Activated naive CD8-positive, alpha-beta T cell treated with anti-CD3 and anti-CD28 coated beads, Interleukin-2, amount 50 U/mL, for 24 hours (primary cell): ENCODE results near the gene SERGEF.

Source experiments
- ATAC-seq: fragments of 150-1000 bp; cut with Tn5 transposase; one replicate; pipeline ENCODE4 v1.10.0; 2021
- DNase-seq: peaks from one replicate; pipeline ENCODE4 v3.0.0; 2021
- H3K27ac Mint-ChIP-seq: one replicate; pipeline ENCODE4 v1.8.0; 2021; ENCODE audit warnings: mild to moderate bottlenecking, mixed read lengths
- H3K27me3 Mint-ChIP-seq: one replicate; pipeline ENCODE4 v1.8.0; 2021; ENCODE audit warnings: mixed read lengths
- H3K36me3 Mint-ChIP-seq: one replicate; pipeline ENCODE4 v1.8.0; 2021; ENCODE audit warnings: low read depth, mixed read lengths
- H3K4me1 Mint-ChIP-seq: one replicate; pipeline ENCODE4 v1.8.0; 2021; ENCODE audit warnings: mixed read lengths
- H3K4me3 Mint-ChIP-seq: one replicate; pipeline ENCODE4 v1.8.0; 2021; ENCODE audit warnings: mild to moderate bottlenecking, moderate library complexity, mixed read lengths
- H3K9me3 Mint-ChIP-seq: one replicate; pipeline ENCODE4 v1.8.0; 2021; ENCODE audit warnings: mixed read lengths

Gene SERGEF

GRCh38 chr11:17803754-17804334, 209.0 kb downstream of the SERGEF start:
- no peak overlapping the region for H3K4me3 Mint-ChIP-seq
- DNase-seq (no peak), ATAC-seq (no peak)
- H3K9me3 Mint-ChIP-seq = no peaks in the 10 kb centered on the region
- peaks cover 5% of the 10 kb centered on the region for H3K36me3 Mint-ChIP-seq
- no peak overlapping the region for H3K27ac Mint-ChIP-seq
- no peaks in the 10 kb centered on the region for H3K4me1 Mint-ChIP-seq
- H3K27me3 Mint-ChIP-seq = no peaks in the 10 kb centered on the region

DNA sequence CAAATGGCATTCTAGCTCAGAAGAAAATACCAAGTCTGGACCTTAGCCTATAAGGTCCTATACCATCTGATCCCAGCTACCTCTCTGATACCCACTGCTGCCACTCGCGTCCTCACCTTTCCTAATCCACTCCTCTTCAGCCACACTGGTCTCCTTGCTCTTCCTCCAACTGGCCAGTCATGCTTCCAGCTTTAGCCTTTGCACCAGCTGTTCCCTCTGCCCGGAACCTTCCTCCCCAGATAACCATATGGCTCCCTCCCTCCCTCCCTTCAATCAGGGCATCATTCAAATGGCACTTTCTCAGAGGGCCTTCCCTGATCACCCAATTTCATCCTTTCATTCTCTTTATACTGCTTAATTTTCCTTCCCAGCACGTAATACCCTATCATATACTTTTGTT, 210.4 kb downstream of the SERGEF start:
- no peak for DNase-seq
- H3K27ac Mint-ChIP-seq = no peak overlapping the region
- no peak overlapping the region for H3K4me3 Mint-ChIP-seq
- ATAC-seq = no peak
- H3K36me3 Mint-ChIP-seq = peaks cover 5% of the 10 kb centered on the region
- no peaks in the 10 kb centered on the region for H3K27me3 Mint-ChIP-seq
- H3K4me1 Mint-ChIP-seq = no peaks in the 10 kb centered on the region
- no peaks in the 10 kb centered on the region for H3K9me3 Mint-ChIP-seq

GRCh38 chr11:17801166-17801565, 211.7 kb downstream of the SERGEF start:
- DNase-seq (no peak), ATAC-seq (no peak)
- Mint-ChIP-seq H3K36me3 (peaks cover 5% of the 10 kb centered on the region), H3K9me3 (no peaks in the 10 kb centered on the region), H3K4me3 (no peak overlapping the region), H3K27ac (no peak overlapping the region), H3K4me1 (no peaks in the 10 kb centered on the region), H3K27me3 (no peaks in the 10 kb centered on the region)

GRCh38 chr11:17799147-17799546, 213.7 kb downstream of the SERGEF start:
- no peaks in the 10 kb centered on the region for H3K9me3 Mint-ChIP-seq
- no peaks in the 10 kb centered on the region for H3K4me1 Mint-ChIP-seq
- no peaks in the 10 kb centered on the region for H3K27me3 Mint-ChIP-seq
- ATAC-seq (no peak), DNase-seq (no peak)
- H3K4me3 Mint-ChIP-seq = no peak overlapping the region
- no peak overlapping the region for H3K27ac Mint-ChIP-seq
- peaks cover 5% of the 10 kb centered on the region for H3K36me3 Mint-ChIP-seq

DNA sequence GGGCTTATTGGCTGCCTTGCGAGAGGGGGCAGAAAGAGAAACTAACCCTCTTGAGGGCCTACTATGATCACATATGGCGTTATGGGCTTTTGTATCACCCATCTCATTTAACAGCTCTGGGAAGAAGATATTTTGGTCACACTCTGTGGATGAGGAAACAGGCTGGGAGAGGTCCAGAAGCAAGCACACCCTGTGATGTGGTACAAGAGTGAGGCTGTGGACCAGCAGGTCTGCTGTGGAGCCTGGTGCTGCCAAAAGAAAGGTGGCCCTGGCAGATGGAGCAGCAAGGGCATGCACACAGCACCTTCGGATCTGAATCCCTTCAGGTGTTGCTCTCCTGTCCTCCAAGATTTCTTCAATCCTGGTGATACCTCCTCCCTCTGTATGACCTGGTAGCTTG, 214.1 kb downstream of the SERGEF start:
- H3K27ac Mint-ChIP-seq = no peak overlapping the region

DNA sequence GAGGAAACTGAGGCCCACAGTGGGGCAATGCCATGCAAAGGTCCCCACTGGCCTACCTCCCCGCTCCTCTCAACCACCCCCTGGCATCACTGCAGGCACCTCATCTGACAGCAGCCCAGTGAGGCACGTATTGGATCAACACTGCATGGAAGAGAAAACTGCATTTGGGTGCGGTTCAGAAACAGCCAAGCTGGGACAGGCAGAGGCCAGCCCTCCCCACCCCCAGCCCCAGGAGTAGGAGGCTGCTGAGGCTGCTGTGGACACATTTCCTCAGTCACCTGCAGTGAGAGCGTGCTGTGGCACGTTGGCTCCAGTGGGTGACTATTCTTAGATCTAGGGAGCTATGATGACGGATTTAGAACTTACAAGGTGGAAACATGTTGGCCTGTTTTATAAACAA, 214.6 kb downstream of the SERGEF start:
- Mint-ChIP-seq H3K9me3 (no peaks in the 10 kb centered on the region), H3K27me3 (no peaks in the 10 kb centered on the region), H3K36me3 (peaks cover 5% of the 10 kb centered on the region), H3K4me3 (no peak overlapping the region), H3K27ac (no peak overlapping the region), H3K4me1 (no peaks in the 10 kb centered on the region)
- DNase-seq (no peak), ATAC-seq (no peak)

More for the DNA sequence above, 214.1 kb downstream of the SERGEF start:
- Mint-ChIP-seq H3K27me3 (no peaks in the 10 kb centered on the region), H3K36me3 (peaks cover 5% of the 10 kb centered on the region), H3K9me3 (no peaks in the 10 kb centered on the region), H3K4me3 (no peak overlapping the region), H3K4me1 (no peaks in the 10 kb centered on the region)
- DNase-seq = no peak
- ATAC-seq = no peak

DNA sequence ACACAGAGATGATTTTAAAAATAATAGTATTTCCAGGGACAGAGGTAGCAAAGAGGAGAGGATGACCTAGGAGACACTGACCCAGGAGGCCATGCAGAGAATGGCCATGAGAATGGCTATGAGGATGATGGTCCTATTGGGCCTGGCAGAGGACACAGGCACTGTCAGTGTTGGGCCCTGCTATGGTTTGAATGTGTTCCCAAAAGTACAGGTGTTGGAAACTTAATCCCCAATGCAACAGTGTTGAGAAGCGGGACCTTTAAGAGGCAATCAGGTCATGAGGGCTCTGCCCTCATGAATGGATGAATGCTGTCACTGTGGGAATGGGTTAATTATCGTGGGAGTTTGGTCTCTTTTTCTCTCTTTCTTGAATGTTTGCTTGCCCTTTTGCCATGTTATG, 216.7 kb downstream of the SERGEF start:
- ATAC-seq = no peak
- Mint-ChIP-seq H3K27me3 (no peaks in the 10 kb centered on the region), H3K4me3 (no peak overlapping the region), H3K4me1 (no peaks in the 10 kb centered on the region), H3K27ac (no peak overlapping the region), H3K36me3 (peaks cover 5% of the 10 kb centered on the region), H3K9me3 (no peaks in the 10 kb centered on the region)
- no peak for DNase-seq

DNA sequence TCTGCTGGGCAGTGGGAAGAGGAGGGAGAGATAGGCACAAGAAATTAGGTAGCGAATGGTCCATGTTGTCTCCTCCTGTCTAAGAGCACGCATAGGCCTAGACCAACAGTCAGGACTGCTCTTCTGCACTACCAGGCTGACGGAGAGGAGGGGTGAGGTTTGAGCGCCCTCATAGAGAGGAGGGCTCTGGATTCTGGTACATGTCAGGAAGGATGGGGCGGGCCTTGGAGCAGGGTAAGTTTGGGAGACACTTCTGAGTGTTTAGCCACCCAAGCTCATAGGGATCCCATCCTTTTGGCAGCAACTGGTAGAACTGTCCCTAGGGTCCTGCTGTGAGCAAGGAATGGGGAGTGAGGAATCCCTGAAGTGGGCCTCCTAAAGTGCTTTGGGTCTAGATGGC, 217.9 kb downstream of the SERGEF start:
- Mint-ChIP-seq H3K27ac (no peak overlapping the region), H3K36me3 (peaks cover 3% of the 10 kb centered on the region), H3K27me3 (no peaks in the 10 kb centered on the region), H3K4me3 (no peak overlapping the region), H3K9me3 (no peaks in the 10 kb centered on the region), H3K4me1 (no peaks in the 10 kb centered on the region)
- ATAC-seq (no peak), DNase-seq (no peak)

- H3K4me1 Mint-ChIP-seq = no peaks in the 10 kb centered on the region
- no peaks in the 10 kb centered on the region for H3K27me3 Mint-ChIP-seq
- no peak overlapping the region for H3K27ac Mint-ChIP-seq
- H3K4me3 Mint-ChIP-seq = no peak overlapping the region
- ATAC-seq (no peak), DNase-seq (no peak)
- H3K36me3 Mint-ChIP-seq = no peaks in the 10 kb centered on the region
- H3K9me3 Mint-ChIP-seq = no peaks in the 10 kb centered on the region
These were observed 219.1 kb downstream of the SERGEF start for GRCh38 chr11:17793642-17794170.

DNA sequence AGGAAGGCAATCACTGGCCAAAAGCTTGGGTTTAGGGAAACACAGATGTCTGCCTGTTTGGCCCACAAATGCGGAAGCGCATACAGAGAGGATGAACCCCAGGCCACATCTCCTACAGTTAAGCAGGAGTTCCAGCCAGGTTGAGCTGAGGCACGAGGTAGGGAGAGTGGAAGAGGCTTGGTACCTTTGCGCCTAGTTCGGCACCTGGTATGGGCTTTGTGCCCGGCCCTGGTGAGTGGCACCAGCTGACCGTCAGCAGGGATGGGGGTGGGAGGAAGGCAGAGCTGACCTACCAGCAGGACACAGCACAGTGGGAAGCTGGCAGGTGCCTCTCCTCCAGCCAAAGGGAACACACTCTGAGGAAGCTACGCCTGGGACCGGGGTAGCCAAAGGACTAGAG, 220.7 kb downstream of the SERGEF start:
- no peaks in the 10 kb centered on the region for H3K27me3 Mint-ChIP-seq
- no peak for DNase-seq
- no peaks in the 10 kb centered on the region for H3K36me3 Mint-ChIP-seq
- H3K9me3 Mint-ChIP-seq = no peaks in the 10 kb centered on the region
- ATAC-seq = no peak
- H3K27ac Mint-ChIP-seq = no peak overlapping the region
- H3K4me1 Mint-ChIP-seq = no peaks in the 10 kb centered on the region
- no peak overlapping the region for H3K4me3 Mint-ChIP-seq

DNA sequence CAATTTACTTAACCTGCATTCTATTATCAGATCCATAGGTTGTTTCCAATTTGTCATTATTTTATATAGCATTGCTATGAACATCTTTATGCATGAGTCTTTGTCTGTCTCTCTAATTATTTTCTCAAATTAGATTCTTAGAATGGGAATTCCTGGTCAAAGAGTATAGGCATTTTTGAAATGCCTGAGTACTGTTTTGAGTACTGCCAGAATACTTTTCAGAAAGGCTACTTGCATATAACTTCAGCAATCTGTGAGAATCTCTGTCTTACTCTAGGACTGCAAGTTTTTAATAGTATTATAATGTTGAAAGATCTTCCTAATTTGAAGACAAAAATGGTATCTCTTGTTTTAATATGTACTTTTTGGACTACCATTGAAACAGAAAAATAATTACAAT, 221.7 kb downstream of the SERGEF start:
- DNase-seq (no peak), ATAC-seq (no peak)
- Mint-ChIP-seq H3K36me3 (no peaks in the 10 kb centered on the region), H3K27me3 (no peaks in the 10 kb centered on the region), H3K27ac (no peak overlapping the region), H3K4me1 (no peaks in the 10 kb centered on the region), H3K4me3 (no peak overlapping the region), H3K9me3 (no peaks in the 10 kb centered on the region)

DNA sequence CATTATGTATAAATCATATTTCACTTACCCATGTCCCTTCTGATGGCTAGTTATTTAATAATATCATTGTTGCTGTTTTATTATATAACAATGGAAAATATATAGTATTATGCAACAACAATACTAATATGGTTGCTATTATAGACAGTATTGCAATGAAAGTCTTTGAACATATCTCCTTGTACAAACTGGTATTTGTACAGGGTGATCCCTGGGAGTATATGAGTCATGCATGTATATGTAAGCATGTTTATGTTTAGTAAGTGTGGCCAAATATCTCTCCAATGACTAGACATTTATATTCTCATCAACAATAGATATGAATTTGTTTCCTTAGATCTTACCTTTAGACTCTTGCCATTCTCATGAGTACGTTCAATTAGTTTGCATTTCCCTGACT, 222.4 kb downstream of the SERGEF start:
- Mint-ChIP-seq H3K36me3 (no peaks in the 10 kb centered on the region), H3K27me3 (no peaks in the 10 kb centered on the region), H3K27ac (no peak overlapping the region), H3K4me1 (no peaks in the 10 kb centered on the region), H3K9me3 (no peaks in the 10 kb centered on the region), H3K4me3 (no peak overlapping the region)
- ATAC-seq (no peak), DNase-seq (no peak)

GRCh38 chr11:17788084-17788483, 224.8 kb downstream of the SERGEF start:
- DNase-seq (no peak), ATAC-seq (no peak)
- no peaks in the 10 kb centered on the region for H3K4me1 Mint-ChIP-seq
- no peaks in the 10 kb centered on the region for H3K27me3 Mint-ChIP-seq
- H3K4me3 Mint-ChIP-seq = no peak overlapping the region
- H3K27ac Mint-ChIP-seq = no peak overlapping the region
- H3K9me3 Mint-ChIP-seq = no peaks in the 10 kb centered on the region
- no peaks in the 10 kb centered on the region for H3K36me3 Mint-ChIP-seq

GRCh38 chr11:17786824-17787525, 225.9 kb downstream of the SERGEF start:
- Mint-ChIP-seq H3K27me3 (no peaks in the 10 kb centered on the region), H3K27ac (no peak overlapping the region), H3K9me3 (no peaks in the 10 kb centered on the region), H3K4me1 (no peaks in the 10 kb centered on the region), H3K36me3 (no peaks in the 10 kb centered on the region), H3K4me3 (no peak overlapping the region)
- DNase-seq (no peak), ATAC-seq (no peak)

DNA sequence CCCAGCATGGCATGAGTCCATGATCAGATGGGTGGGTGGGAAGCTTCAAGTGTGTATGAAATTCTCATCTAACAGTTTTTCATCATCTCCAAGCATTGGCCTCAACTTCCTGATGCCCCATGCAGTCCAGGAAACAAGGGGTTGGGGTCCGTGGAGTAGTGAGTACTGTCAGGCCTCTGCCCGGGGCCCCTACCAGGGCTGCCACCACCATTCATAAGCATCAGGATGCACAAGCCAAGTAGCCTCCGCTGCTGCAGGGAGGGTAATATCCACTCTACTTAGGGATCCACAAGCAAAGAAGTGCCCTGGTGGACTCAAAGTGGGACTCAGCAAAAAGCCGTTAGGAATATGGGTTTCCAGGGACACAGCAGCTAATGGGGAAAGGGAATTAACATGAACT, 229.0 kb downstream of the SERGEF start:
- Mint-ChIP-seq H3K4me1 (no peaks in the 10 kb centered on the region), H3K4me3 (no peak overlapping the region), H3K27ac (no peak overlapping the region), H3K36me3 (no peaks in the 10 kb centered on the region), H3K27me3 (no peaks in the 10 kb centered on the region), H3K9me3 (no peaks in the 10 kb centered on the region)
- DNase-seq (no peak), ATAC-seq (no peak)
